ES-I3 (cell line): Measurements from ENCODE around the gene ACTRT2.

Experiments used
- H3K36me3 ChIP-seq: 2 replicates; pipeline ENCODE4 v1.6.1; 2013; ENCODE audit warnings: mild to moderate bottlenecking, low read length, control low read depth, moderate library complexity; ENCODE audit not compliant: insufficient read depth
- H3K4me1 ChIP-seq: 2 replicates; pipeline ENCODE4 v1.6.1; 2013; ENCODE audit warnings: mild to moderate bottlenecking, control low read depth, low read length; ENCODE audit not compliant: insufficient read depth
- H3K9ac ChIP-seq: 2 replicates; pipeline ENCODE4 v1.6.1; 2013; ENCODE audit warnings: low read depth, mild to moderate bottlenecking, low read length, moderate library complexity
- H3K9me3 ChIP-seq: 2 replicates; pipeline ENCODE4 v1.6.1; 2013; ENCODE audit warnings: mild to moderate bottlenecking, low read length, moderate library complexity; ENCODE audit not compliant: control insufficient read depth, insufficient read depth

The ACTRT2 gene

GRCh38 chr1:3070644-3071564 is 49.6 kb downstream of the ACTRT2 start:
- H3K9ac ChIP-seq: peak overlapping the region; percentile 25; the same call in 1 of the 2 replicates
- no peaks in the 10 kb centered on the region for H3K9me3 ChIP-seq
- no peaks in the 10 kb centered on the region for H3K36me3 ChIP-seq
- H3K4me1 ChIP-seq: peaks cover 11% of the 10 kb centered on the region; the same call in 1 of the 2 replicates

- no peaks in the 10 kb centered on the region for H3K9me3 ChIP-seq
- no peaks in the 10 kb centered on the region for H3K36me3 ChIP-seq
- peaks cover 10% of the 10 kb centered on the region; the same call in 1 of the 2 replicates for H3K4me1 ChIP-seq
- no peak overlapping the region for H3K9ac ChIP-seq
Measured at GRCh38 chr1:3071565-3072390, 50.5 kb downstream of the ACTRT2 start.
